Activated CD8-positive, alpha-beta T cell treated with anti-CD3 and anti-CD28 coated beads for 36 hours (primary cell): ENCODE results near the gene CD96. TPM values are rescaled to one million over a fixed set of nuclear protein-coding genes. Genes with fewer than 3 reads are reported as not detected.

Experiments
- ATAC-seq: fragments of 200-7000 bp; cut with Tn5 transposase; one replicate; pipeline ENCODE4 v1.10.0; 2021; ENCODE audit warnings: mild to moderate bottlenecking, moderate library complexity
- CTCF ChIA-PET: fragments of 350-600 bp; sonication (Branson Sonifier 250); formaldehyde crosslinking; loops from one replicate; lab custom pipeline; 2021; ENCODE audit warnings: antibody characterized with exemption; lab: Charles Lee
- POLR2A ChIA-PET: fragments of 350-600 bp; sonication (Branson Sonifier 250); formaldehyde crosslinking; loops from one replicate; lab custom pipeline; 2021; ENCODE audit warnings: antibody characterized with exemption; lab: Charles Lee
- DNase-seq: peaks from one replicate; pipeline ENCODE4 v3.0.0-alpha.2; 2020
- H3K27ac Mint-ChIP-seq: one replicate; pipeline ENCODE4 v1.8.0; 2021; ENCODE audit warnings: mild to moderate bottlenecking, mixed read lengths
- H3K27me3 Mint-ChIP-seq: one replicate; pipeline ENCODE4 v1.8.0; 2021; ENCODE audit warnings: mixed read lengths
- H3K36me3 Mint-ChIP-seq: one replicate; pipeline ENCODE4 v1.8.0; 2021; ENCODE audit warnings: low read depth, mixed read lengths
- H3K4me1 Mint-ChIP-seq: one replicate; pipeline ENCODE4 v1.8.0; 2021; ENCODE audit warnings: low read depth, mixed read lengths
- H3K4me3 Mint-ChIP-seq: one replicate; pipeline ENCODE4 v1.8.0; 2021; ENCODE audit warnings: mild to moderate bottlenecking, moderate library complexity, mixed read lengths
- H3K9me3 Mint-ChIP-seq: one replicate; pipeline ENCODE4 v1.8.0; 2021; ENCODE audit warnings: mixed read lengths
- CTCF ChIP-seq: fragments of 200-600 bp; IDR thresholded peaks from one replicate; pipeline ENCODE4 v1.8.0; 2022; ENCODE audit warnings: antibody characterized with exemption, mild to moderate bottlenecking
- intact Hi-C: fragments of 100-400 bp; cut with micrococcal nuclease; formaldehyde crosslinking; loops from one replicate; pipeline ENCODE4 v1.10.0; 2022
- total RNA-seq, 2 experiments: library from RNA; stranded (reverse); gene quantifications; one replicate each; pipeline ENCODE4 v1.2.3, GENCODE V29; 2021

CD96 gene
- total RNA-seq, 2 experiments from 2014 or later, result 142 to 147 TPM

- POLR2A ChIA-PET, result no interaction called here
- intact Hi-C loops, result no loop called here
- Mint-ChIP-seq H3K27me3 (no peaks in the 10 kb centered on the region), H3K27ac (no peak overlapping the region), H3K9me3 (peaks cover 35% of the 10 kb centered on the region), H3K4me3 (no peak overlapping the region), H3K4me1 (peaks cover 24% of the 10 kb centered on the region), H3K36me3 (peaks cover 76% of the 10 kb centered on the region)
- DNase-seq (no peak), ATAC-seq (no peak)
- CTCF ChIA-PET, result no interaction called here
- no peak for TF ChIP-seq CTCF
Measured at GRCh38 chr3:111662012-111662411, 120.0 kb downstream of the CD96 start.

GRCh38 chr3:111662907-111663306 is 120.9 kb downstream of the CD96 start:
- DNase-seq, result no peak
- peaks cover 80% of the 10 kb centered on the region for H3K36me3 Mint-ChIP-seq
- intact Hi-C loops, result no loop called here
- no peak for TF ChIP-seq CTCF
- ChIA-PET POLR2A (no interaction called here), CTCF (no interaction called here)
- no peak for ATAC-seq
- peak overlapping the region; percentile 40 for H3K27ac Mint-ChIP-seq
- peaks cover 33% of the 10 kb centered on the region for H3K4me1 Mint-ChIP-seq
- H3K27me3 Mint-ChIP-seq, result no peaks in the 10 kb centered on the region
- no peak overlapping the region for H3K4me3 Mint-ChIP-seq
- peaks cover 40% of the 10 kb centered on the region for H3K9me3 Mint-ChIP-seq

- Mint-ChIP-seq H3K36me3 (peaks cover 49% of the 10 kb centered on the region), H3K27ac (peak overlapping the region; percentile 94), H3K9me3 (peaks cover 30% of the 10 kb centered on the region), H3K4me1 (peaks cover 63% of the 10 kb centered on the region), H3K4me3 (no peak overlapping the region), H3K27me3 (no peaks in the 10 kb centered on the region)
- CTCF ChIA-PET, result interaction anchor here (1.0 to 7.7 kb wide), 4 partner anchors 64 to 347 kb away, joined by 3 to 65 read pairs (median 23); no protein-coding TSS in a partner anchor
- TF ChIP-seq CTCF, result no peak
- intact Hi-C loops, result loop anchor here (5.0 kb wide), 4 partner anchors 36 to 196 kb away; no protein-coding TSS in a partner anchor
- POLR2A ChIA-PET, result interaction anchor here (1.1 to 1.8 kb wide), 6 partner anchors 11 to 121 kb away, joined by 3 to 5 read pairs (median 4); no protein-coding TSS in a partner anchor
- ATAC-seq (no peak), DNase-seq (no peak)
Measured at GRCh38 chr3:111666041-111666735, 124.2 kb downstream of the CD96 start.

GRCh38 chr3:111667170-111667569 is 125.2 kb downstream of the CD96 start:
- Mint-ChIP-seq H3K4me3 (peak overlapping the region; percentile 59), H3K9me3 (peaks cover 23% of the 10 kb centered on the region), H3K27ac (peak overlapping the region; percentile 94), H3K36me3 (peaks cover 39% of the 10 kb centered on the region), H3K4me1 (peaks cover 69% of the 10 kb centered on the region), H3K27me3 (no peaks in the 10 kb centered on the region)
- ChIA-PET CTCF (interaction anchor here (0.6 to 7.7 kb wide), 9 partner anchors 28 to 598 kb away, joined by 3 to 65 read pairs (median 6); no protein-coding TSS in a partner anchor), POLR2A (interaction anchor here (0.9 to 1.8 kb wide), 7 partner anchors 10 to 122 kb away, joined by 3 to 6 read pairs (median 4); no protein-coding TSS in a partner anchor)
- ATAC-seq, result no peak
- no peak for DNase-seq
- intact Hi-C loops, result loop anchor here (5.0 kb wide), 4 partner anchors 35 to 195 kb away; no protein-coding TSS in a partner anchor
- no peak for TF ChIP-seq CTCF
